WTC11 (cell line): Measurements from ENCODE around the gene MRPL27. TPM values are rescaled to one million over a fixed set of nuclear protein-coding genes. Genes with fewer than 3 reads are reported as not detected.

ENCODE experiments used
- ATAC-seq: fragments of 200-7000 bp; cut with Tn5 transposase; 2 replicates; pipeline ENCODE4 v1.10.0; 2021; ENCODE audit warnings: mild to moderate bottlenecking, moderate library complexity
- CTCF ChIA-PET: fragments of 300-600 bp; sonication (Branson Sonifier 250); formaldehyde crosslinking; loops from one replicate; lab custom pipeline; 2021; ENCODE audit warnings: antibody characterized with exemption; lab: Charles Lee
- POLR2A ChIA-PET: fragments of 350-600 bp; sonication (Branson Sonifier 250); formaldehyde crosslinking; loops from one replicate; lab custom pipeline; 2021; ENCODE audit warnings: antibody characterized with exemption; lab: Charles Lee
- DNase-seq: peaks from one replicate; pipeline ENCODE4 v3.0.0; 2021; ENCODE audit warnings: low spot score
- H3K27ac Mint-ChIP-seq: 2 replicates; pipeline ENCODE4 v1.8.0; 2021; ENCODE audit warnings: mixed read lengths
- H3K27me3 Mint-ChIP-seq: 2 replicates; pipeline ENCODE4 v1.8.0; 2021; ENCODE audit warnings: low read depth, mild to moderate bottlenecking, moderate library complexity, mixed read lengths
- H3K36me3 Mint-ChIP-seq: 2 replicates; pipeline ENCODE4 v1.8.0; 2021; ENCODE audit warnings: mixed read lengths
- H3K4me1 Mint-ChIP-seq: 2 replicates; pipeline ENCODE4 v1.8.0; 2022; ENCODE audit warnings: mixed read lengths
- H3K4me3 Mint-ChIP-seq: 2 replicates; pipeline ENCODE4 v1.8.0; 2021; ENCODE audit warnings: mild to moderate bottlenecking, moderate library complexity, mixed read lengths
- H3K9me3 Mint-ChIP-seq: 2 replicates; pipeline ENCODE4 v1.8.0; 2021; ENCODE audit warnings: mixed read lengths
- ELF4 ChIP-seq: sonication (generic); formaldehyde crosslinking; IDR thresholded peaks from 2 replicates; pipeline ENCODE4 v1.8.1; 2022; ENCODE audit warnings: low read depth, mild to moderate bottlenecking, moderate library complexity, missing genetic modification reagents
- EMX1 ChIP-seq: fragments of 250-450 bp; sonication (Bioruptor Pico); IDR thresholded peaks from 2 replicates; pipeline ENCODE4 v1.8.0; 2021; ENCODE audit warnings: mild to moderate bottlenecking
- IRF2 ChIP-seq: sonication (generic); formaldehyde crosslinking; IDR thresholded peaks from 2 replicates; pipeline ENCODE4 v1.8.0; 2022; ENCODE audit warnings: low read depth, missing genetic modification reagents, borderline replicate concordance
- JUN ChIP-seq: sonication (generic); formaldehyde crosslinking; IDR thresholded peaks from 2 replicates; pipeline ENCODE4 v1.8.0; 2023; ENCODE audit warnings: mild to moderate bottlenecking, missing genetic modification reagents
- NR2C2 ChIP-seq: sonication (generic); formaldehyde crosslinking; IDR thresholded peaks from 2 replicates; pipeline ENCODE4 v1.8.0; 2022; ENCODE audit warnings: mild to moderate bottlenecking, missing genetic modification reagents
- NR3C1 ChIP-seq: sonication (generic); formaldehyde crosslinking; conservative IDR thresholded peaks from 2 replicates; pipeline ENCODE4 v1.8.1; 2023; ENCODE audit warnings: low read depth, mild to moderate bottlenecking, missing genetic modification reagents
- OVOL2 ChIP-seq: fragments of 250-450 bp; sonication (Bioruptor Pico); IDR thresholded peaks from 2 replicates; pipeline ENCODE4 v1.9.0; 2021; ENCODE audit warnings: mild to moderate bottlenecking, borderline replicate concordance
- PRRX2 ChIP-seq: fragments of 250-450 bp; sonication (Bioruptor Pico); IDR thresholded peaks from 2 replicates; pipeline ENCODE4 v1.8.0; 2021; ENCODE audit warnings: mild to moderate bottlenecking
- SMAD4 ChIP-seq: sonication (generic); formaldehyde crosslinking; IDR thresholded peaks from 2 replicates; pipeline ENCODE4 v1.8.0; 2022; ENCODE audit warnings: mild to moderate bottlenecking, missing genetic modification reagents
- TEAD4 ChIP-seq: sonication (generic); formaldehyde crosslinking; IDR thresholded peaks from 2 replicates; pipeline ENCODE4 v1.8.0; 2022; ENCODE audit warnings: mild to moderate bottlenecking, missing genetic modification reagents
- ZNF121 ChIP-seq: sonication (generic); formaldehyde crosslinking; IDR thresholded peaks from 2 replicates; pipeline ENCODE4 v1.8.0; 2023; ENCODE audit warnings: missing genetic modification reagents
- ZNF138 ChIP-seq: sonication (generic); formaldehyde crosslinking; conservative IDR thresholded peaks from 2 replicates; pipeline ENCODE4 v1.8.1; 2022; ENCODE audit warnings: mild to moderate bottlenecking, moderate library complexity, missing genetic modification reagents
- ZNF416 ChIP-seq: fragments of 250-450 bp; sonication (Bioruptor Pico); IDR thresholded peaks from 2 replicates; pipeline ENCODE4 v1.9.0; 2021; ENCODE audit warnings: mild to moderate bottlenecking, inconsistent platforms
- total RNA-seq: library from RNA; stranded (reverse); gene quantifications from 3 replicates; pipeline ENCODE4 v1.2.3, GENCODE V29; 2021
- TF ChIP-seq, protein P1 (sequence below): fragments of 250-450 bp; sonication (Bioruptor Pico); IDR thresholded peaks from 2 replicates; pipeline ENCODE4 v1.8.0; 2021; ENCODE audit warnings: mild to moderate bottlenecking
- TF ChIP-seq, protein P2 (sequence below): sonication (generic); formaldehyde crosslinking; IDR thresholded peaks from 2 replicates; pipeline ENCODE4 v1.8.1; 2022; ENCODE audit warnings: missing genetic modification reagents, borderline replicate concordance
- TF ChIP-seq, protein P3 (sequence below): fragments of 250-450 bp; sonication (Bioruptor Pico); IDR thresholded peaks from 2 replicates; pipeline ENCODE4 v2.1.2; 2022; ENCODE audit warnings: mild to moderate bottlenecking, moderate library complexity
- TF ChIP-seq, protein P4 (sequence below): sonication (generic); formaldehyde crosslinking; IDR thresholded peaks from 2 replicates; pipeline ENCODE4 v1.8.0; 2022; ENCODE audit warnings: mild to moderate bottlenecking, missing genetic modification reagents
- TF ChIP-seq, protein P5 (sequence below): sonication (generic); formaldehyde crosslinking; IDR thresholded peaks from 2 replicates; pipeline ENCODE4 v1.8.1; 2022; ENCODE audit warnings: low read depth, mild to moderate bottlenecking, moderate library complexity, missing genetic modification reagents, borderline replicate concordance
- TF ChIP-seq, protein P6 (sequence below): sonication (generic); formaldehyde crosslinking; IDR thresholded peaks from 2 replicates; pipeline ENCODE4 v1.8.1; 2022; ENCODE audit warnings: mild to moderate bottlenecking, moderate library complexity, missing genetic modification reagents

MRPL27 gene
- total RNA-seq, 1 experiment from 2014 or later = 80.5 TPM

DNA sequence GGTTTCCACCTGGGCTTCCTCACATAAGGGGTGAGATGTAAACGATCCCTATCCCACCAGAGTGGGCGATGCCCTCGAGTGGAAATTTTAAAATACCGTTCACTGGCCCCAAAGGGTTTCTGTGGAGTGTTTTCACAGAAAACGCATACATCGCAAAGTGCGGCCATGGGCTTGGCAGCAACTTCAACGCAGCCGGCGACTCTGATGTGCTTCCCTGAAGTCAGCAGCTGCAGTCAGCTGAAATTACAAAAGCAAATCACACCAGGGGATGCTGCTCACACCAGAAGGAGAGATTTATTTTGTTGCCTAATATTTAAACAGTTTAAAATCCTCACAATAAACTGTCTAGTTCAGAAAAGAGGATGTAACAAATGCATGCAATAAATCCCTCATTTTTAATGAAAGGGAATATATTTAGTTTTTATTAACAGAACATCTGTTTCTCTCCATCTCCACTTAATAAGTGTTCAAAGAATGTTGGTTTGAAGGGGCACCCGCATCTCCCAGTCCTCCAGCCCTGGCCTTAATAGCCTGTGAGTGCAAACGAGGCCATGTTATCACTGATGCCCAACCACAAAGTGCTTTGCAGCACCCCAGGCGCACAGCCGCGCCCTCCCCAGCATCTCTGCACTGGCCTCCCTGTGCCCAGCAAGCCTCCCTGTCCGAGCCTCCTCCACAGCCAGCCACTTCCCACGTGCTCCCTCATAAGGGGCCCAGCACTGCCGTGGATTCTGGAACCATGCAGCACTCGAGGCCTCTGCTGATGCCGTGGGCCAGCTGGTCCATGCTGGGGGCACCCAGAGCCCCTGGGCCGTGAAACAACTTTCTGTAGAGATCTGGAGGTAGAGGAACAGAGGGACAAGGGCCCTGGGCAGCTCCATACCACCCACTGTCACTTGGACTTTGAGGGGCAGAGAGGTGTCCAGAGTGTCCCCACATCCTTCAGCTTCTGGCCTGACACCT lies 44.3 kb downstream of the MRPL27 start:
- ChIA-PET POLR2A (no interaction called here), CTCF (no interaction called here)
- Mint-ChIP-seq H3K27ac (no peak overlapping the region), H3K4me1 (peaks cover 15% of the 10 kb centered on the region), H3K27me3 (no peaks in the 10 kb centered on the region), H3K36me3 (no peaks in the 10 kb centered on the region), H3K4me3 (no peak overlapping the region), H3K9me3 (no peaks in the 10 kb centered on the region)
- ATAC-seq = no peak
- TF ChIP-seq NR2C2 (CRISPR knock-in tag) (no peak), ELF4 (CRISPR knock-in tag) (no peak), PRRX2 (CRISPR knock-in tag) (no peak), ZNF121 (no peak), JUN (CRISPR knock-in tag) (no peak), ZNF138 (CRISPR knock-in tag) (no peak), SMAD4 (no peak), IRF2 (no peak), ZNF416 (no peak), TEAD4 (CRISPR knock-in tag) (no peak), NR3C1 (CRISPR knock-in tag) (no peak), EMX1 (CRISPR knock-in tag) (no peak), OVOL2 (CRISPR knock-in tag) (no peak)
- TF ChIP-seq, protein P1, sequence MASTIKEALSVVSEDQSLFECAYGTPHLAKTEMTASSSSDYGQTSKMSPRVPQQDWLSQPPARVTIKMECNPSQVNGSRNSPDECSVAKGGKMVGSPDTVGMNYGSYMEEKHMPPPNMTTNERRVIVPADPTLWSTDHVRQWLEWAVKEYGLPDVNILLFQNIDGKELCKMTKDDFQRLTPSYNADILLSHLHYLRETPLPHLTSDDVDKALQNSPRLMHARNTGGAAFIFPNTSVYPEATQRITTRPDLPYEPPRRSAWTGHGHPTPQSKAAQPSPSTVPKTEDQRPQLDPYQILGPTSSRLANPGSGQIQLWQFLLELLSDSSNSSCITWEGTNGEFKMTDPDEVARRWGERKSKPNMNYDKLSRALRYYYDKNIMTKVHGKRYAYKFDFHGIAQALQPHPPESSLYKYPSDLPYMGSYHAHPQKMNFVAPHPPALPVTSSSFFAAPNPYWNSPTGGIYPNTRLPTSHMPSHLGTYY (CRISPR knock-in tag) = no peak
- TF ChIP-seq, protein P2, sequence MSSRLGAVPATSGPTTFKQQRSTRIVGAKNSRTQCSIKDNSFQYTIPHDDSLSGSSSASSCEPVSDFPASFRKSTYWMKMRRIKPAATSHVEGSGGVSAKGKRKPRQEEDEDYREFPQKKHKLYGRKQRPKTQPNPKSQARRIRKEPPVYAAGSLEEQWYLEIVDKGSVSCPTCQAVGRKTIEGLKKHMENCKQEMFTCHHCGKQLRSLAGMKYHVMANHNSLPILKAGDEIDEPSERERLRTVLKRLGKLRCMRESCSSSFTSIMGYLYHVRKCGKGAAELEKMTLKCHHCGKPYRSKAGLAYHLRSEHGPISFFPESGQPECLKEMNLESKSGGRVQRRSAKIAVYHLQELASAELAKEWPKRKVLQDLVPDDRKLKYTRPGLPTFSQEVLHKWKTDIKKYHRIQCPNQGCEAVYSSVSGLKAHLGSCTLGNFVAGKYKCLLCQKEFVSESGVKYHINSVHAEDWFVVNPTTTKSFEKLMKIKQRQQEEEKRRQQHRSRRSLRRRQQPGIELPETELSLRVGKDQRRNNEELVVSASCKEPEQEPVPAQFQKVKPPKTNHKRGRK = no peak
- TF ChIP-seq, protein P3, sequence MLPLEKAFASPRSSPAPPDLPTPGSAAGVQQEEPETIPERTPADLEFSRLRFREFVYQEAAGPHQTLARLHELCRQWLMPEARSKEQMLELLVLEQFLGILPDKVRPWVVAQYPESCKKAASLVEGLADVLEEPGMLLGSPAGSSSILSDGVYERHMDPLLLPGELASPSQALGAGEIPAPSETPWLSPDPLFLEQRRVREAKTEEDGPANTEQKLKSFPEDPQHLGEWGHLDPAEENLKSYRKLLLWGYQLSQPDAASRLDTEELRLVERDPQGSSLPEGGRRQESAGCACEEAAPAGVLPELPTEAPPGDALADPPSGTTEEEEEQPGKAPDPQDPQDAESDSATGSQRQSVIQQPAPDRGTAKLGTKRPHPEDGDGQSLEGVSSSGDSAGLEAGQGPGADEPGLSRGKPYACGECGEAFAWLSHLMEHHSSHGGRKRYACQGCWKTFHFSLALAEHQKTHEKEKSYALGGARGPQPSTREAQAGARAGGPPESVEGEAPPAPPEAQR (CRISPR knock-in tag) = no peak
- TF ChIP-seq, protein P4, sequence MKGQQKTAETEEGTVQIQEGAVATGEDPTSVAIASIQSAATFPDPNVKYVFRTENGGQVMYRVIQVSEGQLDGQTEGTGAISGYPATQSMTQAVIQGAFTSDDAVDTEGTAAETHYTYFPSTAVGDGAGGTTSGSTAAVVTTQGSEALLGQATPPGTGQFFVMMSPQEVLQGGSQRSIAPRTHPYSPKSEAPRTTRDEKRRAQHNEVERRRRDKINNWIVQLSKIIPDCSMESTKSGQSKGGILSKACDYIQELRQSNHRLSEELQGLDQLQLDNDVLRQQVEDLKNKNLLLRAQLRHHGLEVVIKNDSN (CRISPR knock-in tag) = no peak
- TF ChIP-seq, protein P5, sequence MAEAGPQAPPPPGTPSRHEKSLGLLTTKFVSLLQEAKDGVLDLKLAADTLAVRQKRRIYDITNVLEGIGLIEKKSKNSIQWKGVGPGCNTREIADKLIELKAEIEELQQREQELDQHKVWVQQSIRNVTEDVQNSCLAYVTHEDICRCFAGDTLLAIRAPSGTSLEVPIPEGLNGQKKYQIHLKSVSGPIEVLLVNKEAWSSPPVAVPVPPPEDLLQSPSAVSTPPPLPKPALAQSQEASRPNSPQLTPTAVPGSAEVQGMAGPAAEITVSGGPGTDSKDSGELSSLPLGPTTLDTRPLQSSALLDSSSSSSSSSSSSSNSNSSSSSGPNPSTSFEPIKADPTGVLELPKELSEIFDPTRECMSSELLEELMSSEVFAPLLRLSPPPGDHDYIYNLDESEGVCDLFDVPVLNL (CRISPR knock-in tag) = no peak
- TF ChIP-seq, protein P6, sequence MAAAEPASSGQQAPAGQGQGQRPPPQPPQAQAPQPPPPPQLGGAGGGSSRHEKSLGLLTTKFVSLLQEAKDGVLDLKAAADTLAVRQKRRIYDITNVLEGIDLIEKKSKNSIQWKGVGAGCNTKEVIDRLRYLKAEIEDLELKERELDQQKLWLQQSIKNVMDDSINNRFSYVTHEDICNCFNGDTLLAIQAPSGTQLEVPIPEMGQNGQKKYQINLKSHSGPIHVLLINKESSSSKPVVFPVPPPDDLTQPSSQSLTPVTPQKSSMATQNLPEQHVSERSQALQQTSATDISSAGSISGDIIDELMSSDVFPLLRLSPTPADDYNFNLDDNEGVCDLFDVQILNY (CRISPR knock-in tag) = no peak
- DNase-seq = no peak
